Jurkat, Clone E6-1 (cell line): ENCODE data around the gene HSPB6.

ENCODE experiments used
- DNase-seq: peaks from one replicate; pipeline ENCODE4 v3.0.0-alpha.2; 2011; ENCODE audit warnings: low read depth, low spot score
- H3K4me3 ChIP-seq: 2 replicates; pipeline ENCODE4 v1.5.1; 2011; ENCODE audit warnings: mild to moderate bottlenecking, low read length, control low read depth, moderate library complexity

HSPB6 gene

DNA sequence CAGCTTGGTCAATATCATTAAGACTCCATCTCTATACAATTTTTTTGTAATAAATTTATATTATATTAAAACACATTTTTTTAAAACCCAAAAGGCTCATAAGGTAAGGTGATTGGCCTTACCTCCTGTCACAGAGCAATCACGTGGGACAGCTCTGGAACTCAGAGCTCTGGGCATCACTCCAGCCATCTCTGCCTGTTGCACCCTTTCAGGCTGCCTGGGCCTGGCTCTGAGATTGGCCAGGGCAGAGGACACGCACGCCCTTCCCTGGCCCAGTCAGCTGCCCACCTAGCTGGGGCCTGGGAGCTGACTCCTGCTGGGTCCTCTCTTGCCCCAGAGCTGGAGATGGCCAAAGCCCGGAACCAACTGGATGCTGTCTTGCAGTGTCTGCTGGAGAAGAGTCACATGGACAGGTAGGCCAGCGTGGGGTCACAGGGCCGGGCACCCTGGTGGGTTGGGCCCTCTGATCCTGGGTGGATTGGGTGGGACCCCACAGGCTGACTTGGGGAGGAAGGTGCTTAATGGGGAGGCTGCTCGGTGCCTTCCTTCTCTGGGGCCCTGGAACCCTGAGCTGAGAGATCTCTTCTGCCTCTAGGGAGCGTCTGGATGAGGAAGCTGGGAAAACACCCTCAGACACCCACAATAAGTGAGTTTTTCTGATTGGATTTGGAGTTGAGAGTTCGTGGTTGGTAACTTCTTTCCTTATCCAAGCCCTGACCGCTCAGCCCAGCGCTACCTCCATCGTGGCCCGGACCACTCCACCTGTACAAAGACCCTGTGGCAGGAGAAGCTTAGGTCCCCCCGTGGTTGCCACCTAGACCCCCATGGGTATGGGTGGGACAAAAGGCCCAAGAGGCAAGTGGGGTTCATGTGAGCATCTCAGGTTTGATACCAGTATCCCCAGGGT lies 4.7 kb downstream of the HSPB6 start:
- no peak for DNase-seq
- no peak overlapping the region for H3K4me3 ChIP-seq

DNA sequence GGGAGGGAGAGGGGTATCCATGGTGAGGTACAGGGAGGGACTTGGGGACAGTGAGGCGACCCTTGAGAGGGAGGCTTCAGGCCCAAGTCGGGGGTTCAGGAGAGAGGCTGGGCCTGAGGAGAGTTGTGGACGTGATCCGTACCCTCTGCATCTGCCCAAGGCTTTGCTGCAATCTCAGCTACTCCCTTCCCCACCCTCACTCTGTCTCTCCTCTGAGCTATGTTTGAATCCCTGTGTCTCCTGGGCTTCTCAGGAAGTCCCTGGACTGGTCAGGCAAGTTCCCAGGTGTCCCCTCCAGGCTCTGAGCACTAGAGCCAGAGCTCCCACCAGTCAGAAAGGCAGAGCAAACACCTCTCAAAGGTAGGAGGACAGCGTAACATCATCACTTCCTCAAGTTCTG lies 6.7 kb downstream of the HSPB6 start:
- DNase-seq = no peak
- H3K4me3 ChIP-seq = no peak overlapping the region

DNA sequence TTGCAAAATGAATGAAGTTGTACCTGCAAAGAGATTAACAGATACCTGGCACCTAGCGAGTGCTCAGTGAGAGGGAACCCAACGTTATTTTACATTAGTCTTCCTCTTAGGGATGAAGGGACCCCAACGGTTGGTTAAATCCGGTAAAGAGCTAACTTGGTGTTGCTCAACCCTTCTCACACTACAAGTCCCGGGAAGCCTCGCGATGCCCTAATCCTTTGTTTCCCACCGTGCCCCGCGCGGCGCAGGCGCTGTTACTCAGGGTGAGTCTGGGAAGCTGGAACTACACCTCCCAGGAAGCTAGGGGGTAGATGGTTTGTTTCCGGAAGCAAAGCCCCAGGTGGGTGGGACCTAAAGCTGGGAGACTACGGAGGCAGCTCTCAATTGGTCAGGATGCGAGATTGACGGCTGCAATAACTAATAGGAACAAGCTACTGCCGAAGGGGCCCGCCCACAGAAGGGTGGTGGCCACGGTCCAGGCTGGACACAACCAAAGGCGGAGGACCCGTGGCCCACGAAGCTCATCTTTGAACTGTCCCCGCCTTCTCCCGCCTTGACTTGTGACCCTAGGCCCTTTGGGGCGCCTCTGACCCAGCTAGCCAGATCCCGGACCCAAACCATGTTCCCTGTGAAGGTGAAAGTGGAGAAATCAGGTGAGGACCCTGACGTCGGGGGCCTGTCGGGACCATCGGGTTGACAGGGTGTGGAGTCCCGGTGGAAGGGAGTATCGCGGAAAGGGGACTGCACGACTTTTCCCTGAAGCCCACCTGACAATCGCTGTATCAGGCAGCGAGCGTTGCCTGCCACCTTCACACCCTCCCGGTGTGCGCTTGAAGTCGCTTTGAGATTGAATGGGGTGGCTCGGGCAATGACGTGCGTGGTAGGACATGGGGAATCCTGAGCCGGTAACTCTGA lies 8.5 kb downstream of the HSPB6 start, which contains the start of gene LIN37:
Gene LIN37 (plus strand): TSS at position 471 of the 915 bp plus-strand sequence. CDS start 149 bp downstream, at position 620.
- peak; percentile 99 for DNase-seq

DNA sequence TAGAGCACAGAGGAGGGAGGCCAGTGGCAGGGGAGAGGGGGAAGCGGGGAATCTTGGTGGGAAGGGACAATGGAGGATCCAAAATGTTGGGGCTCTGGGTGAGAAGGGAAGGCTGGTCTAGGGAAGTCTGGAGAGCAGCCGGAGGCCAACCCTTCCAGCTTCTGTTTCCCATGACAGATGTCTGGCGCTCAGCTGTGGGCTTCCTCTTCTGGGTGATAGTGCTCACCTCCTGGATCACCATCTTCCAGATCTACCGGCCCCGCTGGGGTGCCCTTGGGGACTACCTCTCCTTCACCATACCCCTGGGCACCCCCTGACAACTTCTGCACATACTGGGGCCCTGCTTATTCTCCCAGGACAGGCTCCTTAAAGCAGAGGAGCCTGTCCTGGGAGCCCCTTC lies 10.3 kb downstream of the HSPB6 start:
- DNase-seq = no peak
- H3K4me3 ChIP-seq = peak overlapping the region; percentile 86

More for the DNA sequence above, 8.5 kb downstream of the HSPB6 start, which contains the start of gene LIN37:
- peak within 1 kb of the TSS; percentile 97 for H3K4me3 ChIP-seq

GRCh38 chr19:35746087-35746462 lies 10.8 kb downstream of the HSPB6 start:
- DNase-seq = no peak
- peak overlapping the region; percentile 86 for H3K4me3 ChIP-seq

DNA sequence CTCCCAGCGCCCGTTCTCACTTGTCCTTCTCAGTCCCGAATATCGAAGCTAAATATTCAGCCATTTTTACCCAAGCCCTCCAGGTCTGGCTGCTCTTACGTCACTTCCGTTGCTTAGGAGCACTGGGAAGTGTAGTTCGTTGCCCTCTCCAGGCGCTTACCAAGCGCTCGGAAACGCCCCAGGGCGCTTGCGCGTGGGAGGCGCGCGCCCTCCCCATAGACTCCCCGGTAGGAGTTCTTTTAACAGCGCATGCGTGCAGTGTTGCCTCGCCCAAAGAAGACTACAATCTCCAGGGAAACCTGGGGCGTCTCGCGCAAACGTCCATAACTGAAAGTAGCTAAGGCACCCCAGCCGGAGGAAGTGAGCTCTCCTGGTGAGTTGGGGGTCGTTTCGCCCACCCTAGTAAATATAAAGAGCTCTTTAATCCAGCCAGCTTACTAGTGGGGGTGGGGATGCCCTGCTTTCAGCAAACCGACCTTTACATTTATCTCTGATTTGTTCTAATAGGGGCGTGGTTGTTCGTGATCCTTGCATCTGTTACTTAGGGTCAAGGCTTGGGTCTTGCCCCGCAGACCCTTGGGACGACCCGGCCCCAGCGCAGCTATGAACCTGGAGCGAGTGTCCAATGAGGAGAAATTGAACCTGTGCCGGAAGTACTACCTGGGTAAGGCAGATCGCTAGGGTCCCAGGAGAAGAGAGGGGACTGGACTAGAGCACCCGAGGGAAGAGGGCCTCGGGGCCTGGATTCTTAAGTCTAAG lies 11.3 kb downstream of the HSPB6 start, which contains the start of the genes PSENEN and U2AF1L4:
Gene PSENEN (plus strand): TSS at position 324 of the 759 bp plus-strand sequence. CDS start 280 bp downstream, at position 604.
Gene U2AF1L4 (minus strand): TSS at position 91 of the 759 bp plus-strand sequence. CDS start 27 bp downstream, at position 64.
- peak; percentile 99 for DNase-seq
- H3K4me3 ChIP-seq = peak within 1 kb of the TSS; percentile 86

GRCh38 chr19:35744430-35745327 lies 12.2 kb downstream of the HSPB6 start:
- peak overlapping the region; percentile 86 for H3K4me3 ChIP-seq
- DNase-seq = peak; percentile 94

GRCh38 chr19:35743640-35744429 lies 13.0 kb downstream of the HSPB6 start:
- no peak for DNase-seq
- peak overlapping the region; percentile 86 for H3K4me3 ChIP-seq

DNA sequence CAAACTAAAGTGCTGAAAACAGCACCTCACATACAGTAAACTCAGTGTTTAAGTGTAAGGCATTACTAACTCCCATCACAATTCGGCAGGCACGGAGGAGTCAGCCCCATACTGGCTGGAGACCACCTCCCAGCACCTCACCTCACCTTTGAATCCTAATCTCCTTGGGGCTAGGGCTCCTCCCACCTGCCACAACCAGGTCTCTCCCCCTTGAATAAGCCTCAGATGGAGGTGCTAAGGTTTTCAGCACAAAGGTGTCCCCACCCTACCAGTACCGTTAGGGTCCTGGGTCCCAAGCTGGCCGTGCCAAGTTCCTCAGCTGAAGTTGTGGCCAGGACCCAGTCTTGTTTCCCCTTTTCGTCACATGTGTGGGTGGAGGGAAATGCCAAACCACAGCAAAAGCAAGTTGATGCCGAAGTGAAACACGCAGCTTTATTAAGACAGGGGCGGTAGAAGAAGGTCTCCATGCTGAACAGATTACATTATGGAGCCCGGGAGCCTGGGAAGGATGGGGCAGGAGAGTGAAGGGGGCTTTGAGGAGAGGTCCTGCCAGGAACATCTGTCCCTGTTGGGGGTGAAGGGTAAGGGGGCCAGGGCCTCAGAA lies 14.6 kb downstream of the HSPB6 start, which contains the start of gene IGFLR1:
Gene IGFLR1 (minus strand): TSS at position 332 of the 604 bp plus-strand sequence. CDS start 1,272 bp downstream, outside the sequence.
- peak; percentile 60 for DNase-seq
- peak within 1 kb of the TSS; percentile 69 for H3K4me3 ChIP-seq

DNA sequence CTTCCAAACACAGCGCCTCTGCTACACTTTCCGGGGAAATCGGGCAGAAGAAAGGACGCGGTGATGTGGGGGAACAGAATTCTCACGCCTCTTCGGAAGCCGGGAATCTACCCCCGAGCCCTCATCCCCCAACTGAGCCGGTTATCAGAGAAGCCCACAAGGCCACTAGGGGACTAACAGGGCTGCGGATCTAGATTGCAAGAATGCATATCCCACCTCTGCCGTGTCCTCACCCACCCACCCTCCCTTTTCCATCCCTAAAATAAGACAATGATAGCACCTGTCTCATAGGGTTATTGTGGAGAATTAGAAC lies 15.7 kb downstream of the HSPB6 start:
- peak overlapping the region; percentile 69 for H3K4me3 ChIP-seq
- DNase-seq = no peak

- peak overlapping the region; percentile 69 for H3K4me3 ChIP-seq
- DNase-seq = peak; percentile 93
Measured at GRCh38 chr19:35740423-35741202, 16.2 kb downstream of the HSPB6 start.

DNA sequence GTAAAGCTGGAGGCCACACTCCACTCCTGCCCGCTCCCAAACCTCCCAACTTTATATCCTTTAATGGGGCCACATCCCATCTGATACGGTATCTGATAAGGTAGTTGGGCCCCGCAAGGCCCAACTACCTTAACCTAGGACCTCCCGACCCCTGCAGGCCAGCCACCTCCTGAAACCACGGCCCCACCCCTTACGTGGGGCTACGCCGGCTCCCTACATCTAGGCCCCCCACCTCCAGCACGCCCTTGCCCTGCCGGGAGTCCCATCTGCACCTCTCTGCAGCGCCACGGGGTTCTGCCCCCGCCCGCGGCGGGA lies 16.8 kb downstream of the HSPB6 start:
- peak overlapping the region; percentile 69 for H3K4me3 ChIP-seq
- DNase-seq = no peak

DNA sequence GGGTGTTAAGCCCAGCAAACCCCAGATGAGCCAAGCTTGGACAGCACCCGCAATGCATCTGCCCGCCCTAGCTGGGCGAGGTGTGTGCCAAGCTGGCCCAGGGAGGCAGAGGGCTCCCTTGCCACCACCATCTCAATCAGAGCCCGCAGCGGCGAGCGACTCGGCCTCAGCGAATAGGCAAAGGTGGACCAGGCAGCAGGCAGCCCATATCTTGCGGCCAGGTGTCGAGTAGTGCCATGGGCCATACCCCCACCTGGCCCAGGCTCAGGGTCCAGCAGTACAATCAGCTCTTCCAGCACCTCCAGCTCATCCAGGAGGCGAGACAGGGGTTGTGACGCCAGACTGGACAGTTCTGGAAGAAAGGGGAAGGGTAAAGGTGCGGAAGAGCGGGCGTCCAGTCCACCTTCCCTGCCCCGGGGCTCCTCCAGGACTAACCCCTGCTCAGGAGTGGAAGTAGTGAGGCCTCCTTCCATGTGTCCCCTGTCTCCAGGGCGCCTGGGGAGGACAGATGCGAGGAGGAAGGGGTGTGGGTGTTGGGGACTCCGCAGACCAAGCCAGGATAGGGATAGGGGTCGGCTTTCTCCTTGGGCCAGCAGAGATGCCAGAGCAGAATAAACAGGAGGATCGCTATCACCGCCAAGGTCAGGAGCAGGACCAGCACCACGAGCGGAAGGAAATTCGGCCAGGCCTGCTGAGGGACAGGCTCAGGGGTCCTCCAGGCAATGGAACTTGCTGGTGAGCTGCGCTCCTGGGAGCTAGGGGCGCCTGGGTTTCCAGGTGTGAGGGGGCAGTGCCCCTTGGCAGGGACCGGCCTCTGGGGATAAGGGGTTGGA lies 17.3 kb downstream of the HSPB6 start:
- H3K4me3 ChIP-seq = peak overlapping the region; percentile 69
- DNase-seq = no peak

DNA sequence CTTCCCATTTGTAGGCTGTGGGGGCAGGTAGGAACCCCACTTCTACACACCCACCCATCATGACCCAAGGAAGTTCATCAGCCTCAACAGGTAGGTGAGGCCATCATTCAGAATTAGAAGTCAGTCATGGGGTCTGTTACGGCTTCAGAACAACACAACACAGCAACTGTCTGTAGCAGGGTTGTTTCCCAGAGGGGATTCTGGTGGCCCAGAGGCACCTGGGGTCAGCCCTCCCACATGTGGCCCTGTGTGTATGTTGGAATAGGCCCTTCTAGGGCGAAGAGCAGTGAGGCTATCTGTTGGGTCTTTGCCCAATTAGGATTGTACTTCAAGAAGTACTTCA lies 18.0 kb downstream of the HSPB6 start:
- H3K4me3 ChIP-seq = no peak overlapping the region
- no peak for DNase-seq
